DMS114 treated with DMSO at 0.1 percent for 48 hours (cell line): ENCODE data around the gene CACHD1.

Experiments used
- DNase-seq: peaks from one replicate; lab custom pipeline; 2025; ENCODE audit not compliant: unreplicated experiment; lab: John Stamatoyannopoulos, UW

CACHD1 gene

DNA sequence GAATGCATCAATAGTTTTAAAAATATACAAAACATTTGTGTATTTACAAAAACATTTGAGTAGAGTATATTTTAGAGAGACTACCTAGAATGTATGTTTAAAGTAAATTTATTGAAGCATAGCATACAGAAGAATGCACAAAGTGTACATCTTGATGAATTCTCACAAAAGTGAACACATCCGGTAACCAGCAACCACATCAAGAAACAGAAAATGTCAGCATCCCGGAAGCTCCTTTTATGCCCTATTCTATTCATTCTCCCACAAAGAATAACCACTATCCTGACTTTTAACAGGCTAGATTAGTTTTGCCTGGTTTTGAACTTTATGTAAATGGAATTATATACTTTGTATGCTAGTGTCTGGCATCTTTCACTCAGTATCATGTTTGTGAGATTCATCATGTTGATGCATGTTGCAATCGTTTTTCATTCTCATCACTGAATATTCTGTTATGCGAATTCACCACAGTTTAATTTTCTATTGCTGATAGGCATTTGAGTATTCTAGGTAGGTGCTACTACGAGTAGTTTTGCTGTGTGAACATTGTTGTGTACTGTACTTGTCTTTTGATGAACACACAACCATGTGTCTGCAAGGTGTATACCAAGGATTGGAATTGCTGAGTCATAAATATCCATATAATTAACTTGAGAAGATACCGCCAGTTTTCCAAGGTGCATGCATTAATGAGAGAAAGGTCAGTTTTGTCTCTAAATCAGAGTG, 75.4 kb downstream of the CACHD1 start:
- no peak for DNase-seq

DNA sequence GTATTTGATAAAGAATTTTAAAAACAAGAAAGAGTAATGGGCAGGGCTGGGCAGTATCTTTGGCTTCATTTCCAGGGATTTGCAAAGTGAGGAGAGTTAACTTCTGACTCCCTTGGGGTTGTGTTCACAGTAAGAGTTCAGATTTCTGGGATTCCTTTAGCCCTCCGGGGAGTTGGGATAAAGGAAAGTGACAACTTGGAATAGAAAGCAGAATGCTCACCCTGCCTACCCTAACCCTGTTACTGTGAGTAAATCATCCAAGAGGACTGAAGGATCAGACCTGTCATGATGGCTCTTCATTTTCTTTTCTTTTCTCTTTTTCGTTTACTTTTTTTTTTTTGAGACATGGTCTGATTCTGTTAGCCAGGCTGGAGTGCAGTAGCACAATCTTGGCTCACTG, 76.1 kb downstream of the CACHD1 start:
- DNase-seq: no peak

DNA sequence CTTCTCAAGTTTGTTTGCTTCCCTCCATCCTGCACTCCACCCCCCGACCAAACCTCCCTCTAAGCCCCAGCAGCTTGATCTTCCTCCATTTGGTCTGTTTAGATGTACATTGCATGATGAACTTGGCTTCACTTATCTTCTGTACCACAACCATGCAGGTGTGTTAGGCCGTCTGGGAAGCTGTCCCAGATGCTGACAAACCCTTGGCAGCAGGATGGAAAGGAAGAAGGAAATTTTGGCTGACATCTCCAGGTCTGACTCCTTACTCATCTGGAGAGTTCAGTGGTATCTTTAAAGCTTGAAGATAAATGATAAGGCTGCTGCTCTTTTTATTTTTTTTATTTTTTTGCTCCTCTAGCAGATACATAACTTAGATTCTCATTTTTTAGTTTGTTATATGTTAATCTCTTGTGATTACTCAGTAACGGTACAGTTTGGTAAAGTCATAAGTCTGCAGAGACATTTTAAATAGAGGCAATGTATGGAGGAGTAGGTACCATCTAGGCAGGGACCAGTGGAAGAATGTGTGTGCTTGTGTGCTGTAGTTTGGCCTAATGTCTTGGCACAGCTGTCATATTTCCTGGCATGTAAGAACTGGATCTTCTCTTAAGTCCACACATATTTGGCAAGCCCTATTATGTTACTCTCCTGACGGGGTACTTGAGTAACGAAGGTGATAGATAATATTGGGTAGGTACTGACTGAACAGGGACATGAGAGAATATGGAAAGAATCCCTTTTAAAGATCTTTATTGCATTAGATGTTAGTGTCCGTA, 79.7 kb downstream of the CACHD1 start:
- no peak for DNase-seq

DNA sequence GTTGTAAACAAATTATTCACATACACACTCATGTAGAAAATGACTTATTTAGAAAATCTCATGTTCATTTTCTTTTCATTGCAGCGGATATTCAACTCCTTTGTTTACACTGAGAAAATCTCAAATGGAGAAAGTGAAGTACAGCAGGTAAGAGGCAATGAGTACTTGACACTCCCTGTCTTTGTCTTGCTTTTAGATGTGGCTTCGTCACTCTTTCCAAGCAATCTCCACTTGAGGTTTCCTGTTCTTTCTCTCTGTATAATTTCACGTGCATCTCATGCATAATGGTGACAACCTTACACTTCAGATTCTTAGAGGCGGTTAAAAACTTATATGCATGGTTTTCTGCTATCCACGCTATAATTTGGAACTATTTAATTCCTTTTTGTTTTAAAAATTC, 80.6 kb downstream of the CACHD1 start:
- DNase-seq: no peak

DNA sequence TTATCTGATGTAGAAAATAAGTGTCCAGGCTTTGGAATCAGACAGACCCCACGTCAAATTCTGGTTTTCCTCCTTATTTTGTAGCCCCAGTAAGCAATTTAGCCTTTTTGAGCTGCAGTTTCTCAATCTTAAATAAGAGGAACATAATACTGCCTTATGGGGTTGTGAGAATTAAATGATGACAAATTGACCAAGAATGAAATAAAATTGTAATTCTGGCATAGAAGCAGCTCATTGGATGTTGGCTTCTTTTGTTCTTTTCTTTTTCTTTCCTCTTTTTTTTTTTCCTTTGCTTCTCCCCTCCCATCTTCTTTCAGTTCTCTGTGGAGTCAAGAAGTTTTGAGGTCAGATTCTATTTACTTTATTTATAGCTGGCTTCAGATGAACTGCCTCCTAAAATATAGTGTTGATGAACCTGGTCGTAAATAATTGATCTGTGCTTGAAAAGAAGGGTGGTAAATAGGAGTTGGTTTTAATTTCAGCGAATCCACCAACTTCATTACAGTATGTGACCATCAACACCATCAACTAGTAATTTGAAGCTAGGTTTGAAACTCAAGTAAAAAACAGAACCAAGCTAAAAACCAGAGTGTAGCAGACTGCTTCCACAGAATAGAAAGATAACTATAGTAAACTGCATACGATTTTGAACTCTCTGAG, 81.1 kb downstream of the CACHD1 start:
- no peak for DNase-seq

DNA sequence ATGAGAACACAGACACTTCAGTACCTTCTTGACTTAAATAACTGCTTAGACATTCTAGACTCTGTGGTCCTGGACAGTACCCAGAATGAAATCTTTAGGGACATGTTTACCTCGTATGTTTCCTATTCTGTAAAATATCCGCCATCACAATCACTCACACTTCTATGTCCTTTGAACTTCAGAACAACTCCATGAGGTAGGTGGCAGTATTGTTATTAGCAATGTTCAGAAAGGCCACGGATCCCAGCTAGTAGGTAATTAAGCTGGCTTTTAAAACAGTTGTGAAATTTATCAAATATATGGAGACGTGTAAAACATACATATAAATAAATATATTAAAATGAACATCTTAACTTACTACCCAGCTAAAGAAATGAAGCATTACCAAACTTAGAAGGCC, 83.4 kb downstream of the CACHD1 start:
- no peak for DNase-seq

DNA sequence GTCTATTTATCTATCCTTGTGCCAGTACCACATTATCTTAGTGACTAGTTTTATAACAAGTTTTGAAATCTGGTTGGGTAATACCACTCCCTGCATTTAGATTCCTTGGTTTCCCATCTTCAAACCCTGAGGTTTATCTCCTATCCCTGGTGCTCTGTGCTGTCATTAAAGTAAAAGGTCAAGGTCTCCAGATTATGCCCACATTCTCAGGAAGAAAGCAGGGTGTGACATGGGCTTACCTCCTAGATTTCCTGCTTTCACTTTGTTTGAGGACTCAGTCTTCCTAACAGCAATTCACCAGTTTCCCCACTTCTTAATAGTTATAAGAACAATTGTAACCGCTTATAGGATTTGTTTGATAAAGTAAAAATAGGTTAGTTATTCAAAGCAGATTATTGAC, 86.0 kb downstream of the CACHD1 start:
- DNase-seq: no peak

DNA sequence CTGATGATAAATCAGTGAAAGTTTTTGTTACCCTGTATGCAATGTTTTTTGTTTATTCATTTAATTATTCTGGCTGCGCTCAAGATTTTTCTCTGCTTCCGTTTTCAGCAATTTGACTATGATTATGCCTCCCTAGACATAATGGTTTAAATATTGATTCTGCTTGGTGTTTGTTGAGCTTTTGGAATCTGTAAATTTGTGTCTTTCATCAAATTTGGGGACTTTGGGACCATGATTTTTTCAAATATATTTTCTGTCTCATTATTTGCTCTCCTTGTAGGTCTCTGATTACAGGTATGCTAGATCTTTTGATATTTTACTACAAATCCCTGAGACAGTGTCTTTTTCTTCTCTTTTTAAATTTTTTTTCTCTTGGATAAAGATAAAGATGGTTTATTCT, 92.1 kb downstream of the CACHD1 start:
- DNase-seq: no peak

DNA sequence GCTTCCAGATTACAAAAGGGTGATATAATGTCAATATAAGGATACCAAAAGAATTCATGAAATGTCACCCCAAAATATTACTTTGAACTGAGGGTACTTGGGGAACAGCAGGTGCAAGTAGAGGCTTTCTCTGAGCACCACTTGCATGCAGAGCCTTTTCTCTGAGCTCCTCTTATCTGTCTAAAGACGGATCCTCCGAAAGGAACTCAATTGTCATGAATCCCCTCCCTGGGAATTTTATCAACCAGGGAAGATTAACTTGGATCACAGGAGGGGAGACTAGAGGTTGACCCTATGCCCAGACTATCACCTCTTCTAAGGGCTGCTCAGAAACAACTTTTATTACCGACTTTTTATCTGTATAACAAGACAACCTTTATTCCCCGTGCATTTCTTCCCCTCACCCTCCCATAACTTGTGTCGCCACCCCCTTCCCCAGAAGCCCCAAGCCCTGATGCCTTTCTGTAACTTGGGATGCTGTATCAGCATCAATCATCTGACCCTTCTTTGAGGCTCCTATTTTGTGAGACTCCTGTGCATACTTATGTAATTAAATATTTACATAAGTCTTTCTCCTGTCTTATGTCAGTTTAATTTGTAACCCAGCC, 94.1 kb downstream of the CACHD1 start:
- no peak for DNase-seq

DNA sequence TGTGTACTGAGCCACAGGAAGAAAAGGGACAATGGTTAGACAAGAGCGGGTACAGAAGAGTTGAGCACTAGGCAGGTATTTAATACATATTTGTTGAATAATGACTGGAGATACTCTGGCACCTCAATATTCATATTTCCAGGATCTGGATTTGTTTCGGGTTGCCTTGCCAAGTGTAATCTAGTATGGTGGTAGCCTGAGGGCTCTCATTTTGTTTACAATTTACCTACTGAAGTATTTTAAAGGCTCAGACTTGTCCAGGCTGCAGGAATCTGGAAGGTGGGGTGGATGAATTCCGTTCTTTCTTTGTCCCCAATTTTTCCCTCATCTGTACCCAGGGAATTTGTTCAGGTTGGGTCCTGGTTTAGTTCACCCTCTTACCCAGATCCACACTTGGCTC, 95.0 kb downstream of the CACHD1 start:
- DNase-seq: no peak

DNA sequence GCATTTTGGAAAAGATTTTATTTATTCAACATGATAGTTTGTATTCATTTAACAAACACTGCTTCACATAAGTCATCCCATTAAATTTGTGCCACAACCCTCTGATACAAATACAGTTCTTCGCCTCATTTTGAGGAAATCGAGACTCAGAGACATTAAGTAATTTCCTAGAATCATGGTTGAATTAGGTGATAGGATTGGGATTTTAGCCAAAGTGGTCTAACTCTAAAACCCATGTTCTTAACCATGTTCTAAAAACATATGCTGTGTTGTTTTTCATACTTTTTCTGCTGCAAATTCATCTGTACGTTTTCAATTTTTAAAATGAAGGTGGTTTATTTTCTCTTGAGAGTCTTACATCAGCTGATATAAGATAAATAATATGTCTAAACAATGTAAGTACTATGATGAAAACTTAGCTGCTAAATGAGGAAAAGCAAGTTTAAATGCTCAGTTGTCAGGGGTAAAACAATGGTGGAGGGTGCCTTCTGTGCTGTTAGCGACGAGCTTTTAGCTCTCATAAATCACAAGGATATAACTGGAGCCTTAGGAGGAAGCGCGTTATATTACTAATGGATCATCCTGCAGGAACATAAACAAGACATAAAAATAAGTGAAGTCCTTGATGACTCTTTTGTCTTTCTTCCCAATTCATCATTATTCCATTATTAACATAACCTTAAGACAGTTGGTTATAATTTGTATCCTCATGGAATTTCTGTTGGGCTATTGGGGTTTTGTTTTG, 97.7 kb downstream of the CACHD1 start:
- DNase-seq: no peak

DNA sequence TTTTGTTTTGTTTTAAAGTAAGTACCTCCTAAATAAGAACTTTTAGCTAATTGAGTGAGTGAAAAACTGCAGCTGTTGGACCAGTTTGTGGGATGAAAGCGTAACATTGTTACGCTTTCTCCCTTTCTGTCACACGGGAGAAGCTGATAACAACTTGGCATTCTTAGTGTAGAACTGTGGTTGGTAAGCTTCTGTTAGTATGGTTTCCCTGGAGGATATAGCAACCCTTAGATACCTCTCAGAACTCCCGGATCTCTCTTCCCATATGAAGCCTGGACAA, 98.2 kb downstream of the CACHD1 start:
- DNase-seq: no peak

DNA sequence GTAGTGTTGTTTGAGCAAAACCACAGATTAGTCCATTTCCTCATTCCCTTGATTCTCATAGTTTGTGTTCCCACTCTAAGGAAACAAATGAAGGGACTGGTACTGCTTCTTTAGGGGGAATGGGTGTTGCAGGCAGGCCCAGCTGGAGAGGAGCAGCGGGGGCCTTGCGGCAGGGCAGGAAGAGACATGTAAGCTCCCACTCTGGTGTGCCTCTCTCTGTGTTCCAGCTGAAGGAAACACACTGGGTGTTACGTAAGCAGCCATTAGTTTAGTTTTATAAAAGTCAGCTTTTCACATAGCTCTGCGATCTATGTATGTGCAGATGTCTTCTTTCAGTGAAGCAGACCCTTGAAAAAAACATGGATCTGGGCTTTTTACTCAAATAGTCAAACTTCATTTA, 99.5 kb downstream of the CACHD1 start:
- DNase-seq: no peak

DNA sequence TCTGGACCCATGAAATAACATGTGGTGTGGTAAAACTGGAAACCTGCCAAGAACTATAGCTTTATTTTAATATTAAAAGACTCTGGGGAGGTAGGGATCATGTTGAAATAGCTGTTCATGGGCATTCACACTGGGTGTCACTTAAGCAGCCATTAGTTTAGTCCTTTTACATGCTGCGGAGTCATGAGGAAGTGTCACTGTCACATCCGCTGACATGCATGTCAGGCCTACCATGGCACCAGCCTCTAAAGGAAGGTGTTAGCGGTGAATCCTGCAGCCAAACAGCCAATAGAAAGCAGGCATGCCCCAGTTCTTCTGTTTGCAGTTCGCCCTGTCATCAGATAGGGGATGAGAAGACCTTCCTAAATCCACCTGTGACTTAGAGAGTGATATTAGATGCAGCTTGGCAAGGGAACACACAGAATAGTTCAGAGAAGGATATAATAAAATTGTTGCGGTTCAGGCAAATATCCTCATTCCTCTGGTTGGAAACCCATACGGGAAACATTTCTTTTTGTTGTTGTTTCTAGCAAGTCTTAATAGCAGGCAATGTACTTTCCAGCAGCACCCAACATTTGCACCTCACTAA, 100.4 kb downstream of the CACHD1 start:
- no peak for DNase-seq

DNA sequence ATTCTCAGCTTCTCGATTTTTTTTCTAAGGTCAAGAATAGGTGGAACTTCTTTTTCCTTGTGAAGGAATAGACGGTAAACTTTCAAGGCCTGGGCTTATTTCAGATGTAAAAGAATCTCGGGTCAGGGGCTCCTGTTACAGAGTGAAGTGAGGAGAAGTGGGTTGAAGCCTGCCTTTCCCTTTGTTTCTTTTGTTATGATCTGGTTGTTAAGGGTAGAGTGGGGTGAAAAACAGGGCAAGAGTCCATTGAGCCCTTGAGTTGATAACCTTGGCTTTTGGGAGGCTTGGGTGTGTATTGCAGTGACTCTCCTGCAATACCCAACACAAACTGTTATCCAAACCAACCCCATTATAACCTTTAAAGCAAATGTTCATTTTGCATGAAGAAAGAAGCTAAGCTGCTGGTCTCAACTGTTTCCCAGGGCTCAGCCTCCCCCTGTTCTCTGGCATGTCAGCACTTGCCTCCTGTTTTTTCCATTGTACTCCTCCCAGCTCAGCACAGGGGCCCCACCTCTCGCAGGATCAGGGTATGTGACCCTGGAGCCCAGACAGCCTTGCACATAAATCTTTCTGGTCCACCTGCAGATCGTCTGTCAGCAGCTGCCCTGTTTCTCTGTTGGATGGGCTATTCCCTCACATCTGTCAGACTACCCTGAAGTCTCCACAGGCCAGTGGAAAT, 102.4 kb downstream of the CACHD1 start:
- no peak for DNase-seq

DNA sequence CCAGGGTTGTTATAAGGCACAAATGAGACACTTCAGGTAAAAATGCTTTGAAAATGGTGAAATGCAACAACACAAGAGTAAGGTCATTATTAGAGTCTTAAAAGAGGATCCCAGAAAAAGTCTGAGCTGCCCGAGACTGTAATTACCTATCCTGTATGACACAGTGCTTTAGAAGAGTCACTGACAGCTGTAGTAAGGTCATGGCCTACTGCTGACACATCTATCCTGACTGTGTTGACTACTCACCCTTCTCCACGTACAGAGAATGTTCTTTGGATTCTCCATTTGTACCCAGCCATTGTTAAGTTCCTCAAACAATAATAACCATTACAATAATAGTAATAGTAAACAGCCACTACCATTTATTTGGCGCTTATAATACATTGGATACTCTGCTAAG, 104.4 kb downstream of the CACHD1 start:
- no peak for DNase-seq

DNA sequence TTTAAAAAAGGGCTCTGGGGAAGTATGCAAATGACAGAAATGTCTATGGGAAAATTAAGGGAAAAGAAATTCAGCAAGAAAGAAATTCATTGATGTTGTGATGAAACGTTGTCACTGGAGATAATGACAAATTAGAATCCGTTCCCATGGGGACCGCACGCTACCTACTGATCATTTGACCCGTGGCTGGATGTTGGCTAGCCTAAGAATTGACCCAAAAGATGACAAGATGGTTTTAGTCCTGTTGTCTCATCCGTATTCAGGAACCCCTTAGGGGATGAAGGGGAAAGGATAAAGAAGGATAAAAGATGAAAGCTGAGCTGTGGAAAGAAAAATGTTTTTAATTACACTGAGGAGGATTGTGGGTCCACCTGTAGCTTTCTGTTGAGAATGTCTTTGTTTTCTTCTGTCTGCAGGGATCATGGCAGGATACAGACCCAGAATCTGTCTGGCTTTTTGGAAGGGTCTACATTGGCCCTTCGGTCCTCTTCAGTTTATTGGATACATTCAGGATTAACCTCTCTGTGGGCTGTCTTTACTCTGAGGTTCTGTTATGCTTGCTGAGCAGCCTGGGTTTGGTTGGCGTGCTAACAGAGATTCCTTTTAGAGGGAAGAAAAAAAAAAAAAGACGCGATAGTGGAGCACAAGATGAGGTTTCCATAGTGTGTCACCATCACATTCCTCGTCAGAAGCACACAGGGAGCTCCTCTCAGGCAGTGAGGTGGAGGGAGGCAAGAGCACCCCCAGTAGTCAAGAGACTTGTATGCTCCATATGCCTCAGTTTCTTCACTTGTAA, 106.2 kb downstream of the CACHD1 start:
- DNase-seq: no peak

DNA sequence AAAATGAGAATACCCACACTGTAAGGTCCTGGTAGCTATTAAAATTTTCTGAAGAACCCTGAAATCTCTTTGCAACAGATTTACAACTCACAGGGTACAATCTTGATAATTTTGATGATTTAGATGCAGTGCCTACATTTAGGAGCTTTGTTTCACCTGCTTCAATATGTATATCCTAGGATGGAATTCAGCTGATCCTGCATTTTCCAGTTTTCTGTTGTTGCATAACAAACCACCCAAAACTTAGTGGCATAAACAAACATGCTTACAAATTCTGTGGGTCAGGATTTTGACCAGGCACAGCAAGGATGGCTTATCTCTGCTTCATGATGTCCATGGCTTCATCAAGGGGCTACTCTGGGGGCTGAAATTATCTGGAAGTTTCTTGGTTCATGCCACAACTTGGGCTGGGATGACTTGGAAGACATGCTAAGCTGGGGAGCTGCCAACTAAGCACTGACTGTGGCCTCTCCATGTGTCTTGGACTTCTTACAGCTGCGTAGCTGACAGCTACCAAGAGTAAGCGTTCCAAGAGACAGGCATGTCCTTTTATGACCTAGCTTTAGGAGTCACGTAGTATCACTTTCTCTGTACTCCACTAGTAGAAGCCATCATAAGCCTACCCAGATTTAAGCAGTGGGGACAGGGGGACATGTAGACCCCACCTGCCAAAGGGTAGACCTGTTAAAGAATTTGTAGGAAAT, 108.5 kb downstream of the CACHD1 start:
- DNase-seq: no peak

DNA sequence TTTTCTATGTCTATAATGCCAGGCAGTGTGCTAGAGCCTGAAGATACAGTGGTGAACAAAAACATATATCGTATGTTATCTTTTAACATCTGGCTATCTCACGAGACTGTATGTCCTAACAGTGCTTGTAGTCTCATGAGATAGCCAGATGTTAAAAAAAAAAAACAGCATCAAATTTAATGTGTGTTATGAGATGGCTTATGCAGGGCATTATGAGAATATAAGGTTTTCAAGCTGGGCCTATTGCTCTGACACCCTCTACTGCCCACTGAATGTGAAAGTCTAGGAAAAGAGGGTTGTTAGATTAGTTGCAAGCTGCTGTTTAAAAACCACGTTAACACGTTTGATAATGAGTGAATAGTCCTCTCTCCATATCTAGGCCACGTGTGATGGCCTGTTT, 109.8 kb downstream of the CACHD1 start:
- no peak for DNase-seq
